ENCODE results near the gene LIMCH1. TPM values are rescaled to one million over a fixed set of nuclear protein-coding genes. Genes with fewer than 3 reads are reported as not detected.

The LIMCH1 gene
- total RNA-seq, 5 donors from 2014 or later (not counting 1 experiment from before 2014, with no cell fraction given) = 0.15 to 0.38 (median 0.30) TPM

DNA sequence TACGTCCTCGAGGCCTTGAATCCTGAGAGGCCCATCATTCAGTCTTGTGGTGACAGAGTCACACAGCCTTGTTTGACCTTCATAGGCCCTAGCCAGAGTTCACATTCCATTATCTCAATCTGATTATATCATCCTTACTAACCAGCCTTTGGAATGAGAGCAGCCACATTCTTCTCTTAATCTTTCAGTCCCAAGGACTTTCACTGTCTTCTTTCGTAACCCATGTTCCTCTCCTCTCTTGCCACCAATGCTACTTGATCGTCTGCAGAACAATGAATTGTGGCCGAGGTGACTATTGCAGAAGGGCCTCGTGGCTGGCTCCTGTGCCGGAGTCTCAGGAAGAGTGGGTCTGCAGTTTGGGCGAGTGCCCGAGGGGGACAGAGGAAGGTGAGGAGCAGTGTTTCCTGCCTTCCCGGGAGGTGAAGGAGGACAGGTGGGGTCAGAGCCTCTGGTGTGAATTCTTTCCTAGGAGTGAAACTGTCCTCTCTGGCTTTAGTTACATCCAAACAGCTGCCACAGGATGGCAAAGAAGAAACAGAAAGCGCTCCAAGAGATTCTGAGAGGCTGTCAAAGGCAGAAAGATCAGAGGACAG, 94.6 kb downstream of the LIMCH1 start:
- no peaks in the 10 kb centered on the region for H3K9me3 ChIP-seq
- no peak overlapping the region for H3K27ac ChIP-seq (ENCODE audit: low read length)
- WGBS (ENCODE audit: insufficient coverage) = 72% methylated on average over 9 of the region's 11 CpGs
- Mint-ChIP-seq H3K27me3 (peaks cover under 1 to 6% of the 10 kb centered on the region in 2 donors), H3K27ac (no peak overlapping the region), H3K36me3 (no peaks in the 10 kb centered on the region), H3K9me3 (no peaks in the 10 kb centered on the region), H3K4me1 (no peaks in the 10 kb centered on the region), H3K4me3 (no peak overlapping the region)
- H3K36me3 ChIP-seq (ENCODE audit: control insufficient read depth in 2 of 2, extremely low read depth in 1 of 2, insufficient read depth in 1 of 2, low read length in 1 of 2) = no peaks in the 10 kb centered on the region
- ATAC-seq (replicated peaks in 1 of 4) (no peak), DNase-seq (no peak)
- no peaks in the 10 kb centered on the region for H3K27me3 ChIP-seq (replicated peaks in 1 of 2; ENCODE audit: control insufficient read depth in 2 of 2, extremely low read depth in 1 of 2, insufficient read depth in 2 of 2, low read length in 1 of 2)
- ChIA-PET CTCF (no interaction called here), POLR2A (no interaction called here)
- H3K4me3 ChIP-seq (ENCODE audit: control insufficient read depth in 1 of 2, extremely low read depth in 1 of 2, low read length in 1 of 2) = no peak overlapping the region
- no peaks in the 10 kb centered on the region for H3K4me1 ChIP-seq (ENCODE audit: control insufficient read depth in 1 of 2, extremely low read depth in 1 of 2, insufficient read depth in 2 of 2, low read length in 2 of 2)

DNA sequence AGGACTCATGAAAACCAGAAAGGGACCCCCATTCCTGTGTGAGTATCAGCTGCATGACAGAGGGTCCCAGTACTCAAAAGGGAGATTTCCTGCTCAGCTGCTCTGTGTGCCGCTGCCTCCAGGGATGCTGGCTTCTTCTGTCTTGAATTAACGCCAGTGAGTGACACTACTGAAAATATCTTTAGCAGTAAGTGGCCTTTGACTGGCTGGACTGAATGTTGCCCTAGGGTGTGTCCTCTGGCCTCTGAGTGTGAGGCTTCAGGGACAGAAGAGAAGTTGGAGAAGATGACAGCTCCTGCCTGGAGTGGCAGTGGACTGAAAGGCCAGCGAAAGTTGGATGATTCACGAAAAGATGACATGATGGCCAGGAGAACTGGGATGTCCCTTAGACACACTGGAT, 95.4 kb downstream of the LIMCH1 start:
- H3K36me3 Mint-ChIP-seq = no peaks in the 10 kb centered on the region

DNA sequence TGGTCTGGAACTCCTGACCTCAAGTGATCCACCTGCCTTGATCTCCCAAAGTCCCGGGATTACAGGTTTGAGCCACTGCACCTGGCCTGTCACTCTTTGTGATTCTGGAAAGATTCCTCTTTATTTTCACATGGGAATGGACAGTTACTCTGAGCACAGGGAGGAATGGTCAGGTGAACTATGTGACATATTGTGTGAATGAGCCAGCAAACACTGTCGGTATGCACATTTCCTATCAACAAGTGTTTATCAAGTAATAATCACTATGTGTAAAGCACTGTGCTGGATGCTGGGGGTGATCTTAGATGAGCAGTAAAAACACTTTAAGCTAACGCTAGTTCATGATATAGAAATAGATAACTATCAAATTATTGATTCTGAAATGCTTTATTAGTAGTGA, 97.5 kb downstream of the LIMCH1 start:
- no CpG with 5 or more reads among the region's 3 CpGs for WGBS (ENCODE audit: insufficient coverage)

More for the DNA sequence above, 95.4 kb downstream of the LIMCH1 start:
- no peaks in the 10 kb centered on the region for H3K9me3 Mint-ChIP-seq
- DNase-seq (no peak), ATAC-seq (replicated peaks in 1 of 4) (no peak)
- H3K27me3 Mint-ChIP-seq = peaks cover 5 to 6% of the 10 kb centered on the region in 2 donors
- Histone ChIP-seq H3K36me3 (ENCODE audit: control insufficient read depth in 2 of 2, extremely low read depth in 1 of 2, insufficient read depth in 1 of 2, low read length in 1 of 2) (no peaks in the 10 kb centered on the region), H3K9me3 (no peaks in the 10 kb centered on the region), H3K4me1 (ENCODE audit: control insufficient read depth in 1 of 2, extremely low read depth in 1 of 2, insufficient read depth in 2 of 2, low read length in 2 of 2) (no peaks in the 10 kb centered on the region), H3K27me3 (replicated peaks in 1 of 2; ENCODE audit: control insufficient read depth in 2 of 2, extremely low read depth in 1 of 2, insufficient read depth in 2 of 2, low read length in 1 of 2) (no peaks in the 10 kb centered on the region), H3K27ac (ENCODE audit: low read length) (no peak overlapping the region), H3K4me3 (ENCODE audit: control insufficient read depth in 1 of 2, extremely low read depth in 1 of 2, low read length in 1 of 2) (no peak overlapping the region)
- 95% methylated on average over 2 of the region's 4 CpGs for WGBS (ENCODE audit: insufficient coverage)
- ChIA-PET POLR2A (no interaction called here), CTCF (no interaction called here)
- H3K4me1 Mint-ChIP-seq = no peaks in the 10 kb centered on the region
- no peak overlapping the region for H3K27ac Mint-ChIP-seq
- no peak overlapping the region for H3K4me3 Mint-ChIP-seq

DNA sequence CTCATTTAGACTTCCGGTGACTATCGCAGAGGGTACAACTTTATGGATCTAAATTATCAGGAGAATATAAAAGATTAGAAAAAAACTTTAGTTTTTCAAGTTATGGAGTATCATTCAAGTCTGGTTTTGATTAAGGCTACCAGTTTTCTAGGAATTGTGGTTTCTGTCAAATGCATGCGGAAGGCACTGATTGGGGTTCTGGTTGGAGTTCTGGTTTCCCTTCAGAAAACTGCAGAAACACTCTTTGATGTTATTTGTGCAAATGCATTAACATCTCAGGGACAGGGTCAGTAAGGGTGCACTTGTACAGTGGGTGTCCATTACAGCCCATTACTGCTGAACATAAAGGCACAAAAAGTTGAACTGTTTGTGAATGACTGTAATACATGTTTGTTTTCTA, 100.2 kb downstream of the LIMCH1 start:
- no peaks in the 10 kb centered on the region for H3K4me1 ChIP-seq (ENCODE audit: control insufficient read depth in 1 of 2, extremely low read depth in 1 of 2, insufficient read depth in 2 of 2, low read length in 2 of 2)
- Mint-ChIP-seq H3K4me1 (no peaks in the 10 kb centered on the region), H3K4me3 (no peak overlapping the region), H3K9me3 (no peaks in the 10 kb centered on the region), H3K27me3 (peaks cover 10 to 12% of the 10 kb centered on the region in 2 donors), H3K36me3 (no peaks in the 10 kb centered on the region), H3K27ac (no peak overlapping the region)
- H3K36me3 ChIP-seq (ENCODE audit: control insufficient read depth in 2 of 2, extremely low read depth in 1 of 2, insufficient read depth in 1 of 2, low read length in 1 of 2) = no peaks in the 10 kb centered on the region
- H3K27ac ChIP-seq (ENCODE audit: low read length) = no peak overlapping the region
- 93% methylated on average over 2 of the region's 3 CpGs for WGBS (ENCODE audit: insufficient coverage)
- peaks cover 3 to 5% of the 10 kb centered on the region in 2 experiments for H3K27me3 ChIP-seq (replicated peaks in 1 of 2; ENCODE audit: control insufficient read depth in 2 of 2, extremely low read depth in 1 of 2, insufficient read depth in 2 of 2, low read length in 1 of 2)
- ATAC-seq (replicated peaks in 1 of 4) (no peak), DNase-seq (no peak)
- CTCF ChIA-PET = no interaction called here
- no peaks in the 10 kb centered on the region for H3K9me3 ChIP-seq
- no peak overlapping the region for H3K4me3 ChIP-seq (ENCODE audit: control insufficient read depth in 1 of 2, extremely low read depth in 1 of 2, low read length in 1 of 2)
- POLR2A ChIA-PET = no interaction called here

More for the DNA sequence above, 97.5 kb downstream of the LIMCH1 start:
- H3K4me3 ChIP-seq (ENCODE audit: control insufficient read depth in 1 of 2, extremely low read depth in 1 of 2, low read length in 1 of 2) = no peak overlapping the region
- Mint-ChIP-seq H3K4me3 (no peak overlapping the region), H3K27me3 (peaks cover 6 to 10% of the 10 kb centered on the region in 2 donors), H3K4me1 (no peaks in the 10 kb centered on the region), H3K27ac (no peak overlapping the region), H3K36me3 (no peaks in the 10 kb centered on the region), H3K9me3 (no peaks in the 10 kb centered on the region)
- no peaks in the 10 kb centered on the region for H3K36me3 ChIP-seq (ENCODE audit: control insufficient read depth in 2 of 2, extremely low read depth in 1 of 2, insufficient read depth in 1 of 2, low read length in 1 of 2)
- H3K4me1 ChIP-seq (ENCODE audit: control insufficient read depth in 1 of 2, extremely low read depth in 1 of 2, insufficient read depth in 2 of 2, low read length in 2 of 2) = no peaks in the 10 kb centered on the region
- H3K27me3 ChIP-seq (replicated peaks in 1 of 2; ENCODE audit: control insufficient read depth in 2 of 2, extremely low read depth in 1 of 2, insufficient read depth in 2 of 2, low read length in 1 of 2) = peaks cover 0 to 2% of the 10 kb centered on the region in 2 experiments
- CTCF ChIA-PET = no interaction called here
- POLR2A ChIA-PET = no interaction called here
- no peaks in the 10 kb centered on the region for H3K9me3 ChIP-seq
- H3K27ac ChIP-seq (ENCODE audit: low read length) = no peak overlapping the region
- DNase-seq (no peak), ATAC-seq (replicated peaks in 1 of 4) (no peak)

DNA sequence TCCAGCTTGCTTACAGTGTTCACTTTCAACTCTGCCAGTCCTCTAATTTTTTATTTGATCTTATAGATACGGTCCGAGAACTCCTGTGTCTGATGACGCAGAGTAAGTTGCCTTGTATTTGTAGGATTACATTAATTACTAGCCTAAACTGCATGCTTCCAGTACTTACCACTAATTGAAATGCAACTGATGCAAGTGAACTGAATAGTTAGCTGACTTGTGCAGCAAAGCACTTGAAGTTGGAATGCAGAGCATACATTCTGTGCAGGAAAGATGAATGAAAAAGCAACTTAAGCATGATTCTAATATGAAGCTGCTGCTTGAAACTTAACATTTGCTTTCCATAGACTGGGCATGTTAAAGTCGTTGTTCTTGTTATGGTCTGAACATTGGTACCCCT, 100.9 kb downstream of the LIMCH1 start:
- H3K36me3 ChIP-seq (ENCODE audit: control insufficient read depth in 2 of 2, extremely low read depth in 1 of 2, insufficient read depth in 1 of 2, low read length in 1 of 2) = no peaks in the 10 kb centered on the region
- WGBS (ENCODE audit: insufficient coverage) = no CpG with 5 or more reads among the region's 4 CpGs
- no peaks in the 10 kb centered on the region for H3K9me3 Mint-ChIP-seq
- H3K9me3 ChIP-seq = no peaks in the 10 kb centered on the region
- H3K4me1 ChIP-seq (ENCODE audit: control insufficient read depth in 1 of 2, extremely low read depth in 1 of 2, insufficient read depth in 2 of 2, low read length in 2 of 2) = no peaks in the 10 kb centered on the region
- H3K27me3 ChIP-seq (replicated peaks in 1 of 2; ENCODE audit: control insufficient read depth in 2 of 2, extremely low read depth in 1 of 2, insufficient read depth in 2 of 2, low read length in 1 of 2) = peaks cover 3 to 5% of the 10 kb centered on the region in 2 experiments
- H3K27ac Mint-ChIP-seq = no peak overlapping the region
- no peak overlapping the region for H3K27ac ChIP-seq (ENCODE audit: low read length)
- no peaks in the 10 kb centered on the region for H3K4me1 Mint-ChIP-seq
- peaks cover 10 to 13% of the 10 kb centered on the region in 2 donors for H3K27me3 Mint-ChIP-seq
- no peak overlapping the region for H3K4me3 Mint-ChIP-seq
- no peaks in the 10 kb centered on the region for H3K36me3 Mint-ChIP-seq
- POLR2A ChIA-PET = no interaction called here
- no peak for DNase-seq
- CTCF ChIA-PET = no interaction called here
- H3K4me3 ChIP-seq (ENCODE audit: control insufficient read depth in 1 of 2, extremely low read depth in 1 of 2, low read length in 1 of 2) = no peak overlapping the region
- no peak for ATAC-seq (replicated peaks in 1 of 4)

DNA sequence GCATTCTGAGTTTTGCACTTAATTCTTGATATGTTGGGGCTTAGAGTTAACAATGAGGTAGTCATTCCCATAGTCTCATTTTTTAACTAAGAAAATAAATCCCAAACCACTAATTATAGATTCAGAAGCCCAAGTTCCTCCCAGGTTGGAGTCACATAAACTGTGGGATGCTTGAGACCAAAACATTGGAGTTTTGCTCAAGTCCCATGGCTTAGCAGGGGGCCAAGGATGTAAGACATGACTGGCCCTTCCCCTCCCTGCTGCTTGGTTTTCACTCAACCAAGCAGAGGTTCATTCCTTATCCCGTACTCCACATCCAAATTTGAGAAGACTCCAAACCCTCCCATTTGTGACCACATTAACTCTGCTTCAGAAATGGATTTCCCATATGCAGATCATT, 101.3 kb downstream of the LIMCH1 start:
- Histone ChIP-seq H3K36me3 (ENCODE audit: control insufficient read depth in 2 of 2, extremely low read depth in 1 of 2, insufficient read depth in 1 of 2, low read length in 1 of 2) (no peaks in the 10 kb centered on the region), H3K27me3 (replicated peaks in 1 of 2; ENCODE audit: control insufficient read depth in 2 of 2, extremely low read depth in 1 of 2, insufficient read depth in 2 of 2, low read length in 1 of 2) (peaks cover 5 to 6% of the 10 kb centered on the region in 2 experiments), H3K9me3 (no peaks in the 10 kb centered on the region), H3K27ac (ENCODE audit: low read length) (no peak overlapping the region), H3K4me1 (ENCODE audit: control insufficient read depth in 1 of 2, extremely low read depth in 1 of 2, insufficient read depth in 2 of 2, low read length in 2 of 2) (no peaks in the 10 kb centered on the region), H3K4me3 (ENCODE audit: control insufficient read depth in 1 of 2, extremely low read depth in 1 of 2, low read length in 1 of 2) (no peak overlapping the region)
- WGBS (ENCODE audit: insufficient coverage) = no CpG with 5 or more reads among the region's 1 CpG
- Mint-ChIP-seq H3K4me1 (no peaks in the 10 kb centered on the region), H3K27me3 (peaks cover 10 to 15% of the 10 kb centered on the region in 2 donors), H3K36me3 (no peaks in the 10 kb centered on the region), H3K27ac (no peak overlapping the region), H3K9me3 (no peaks in the 10 kb centered on the region), H3K4me3 (no peak overlapping the region)
- ChIA-PET CTCF (no interaction called here), POLR2A (no interaction called here)
- ATAC-seq (replicated peaks in 1 of 4) (no peak), DNase-seq (no peak)

DNA sequence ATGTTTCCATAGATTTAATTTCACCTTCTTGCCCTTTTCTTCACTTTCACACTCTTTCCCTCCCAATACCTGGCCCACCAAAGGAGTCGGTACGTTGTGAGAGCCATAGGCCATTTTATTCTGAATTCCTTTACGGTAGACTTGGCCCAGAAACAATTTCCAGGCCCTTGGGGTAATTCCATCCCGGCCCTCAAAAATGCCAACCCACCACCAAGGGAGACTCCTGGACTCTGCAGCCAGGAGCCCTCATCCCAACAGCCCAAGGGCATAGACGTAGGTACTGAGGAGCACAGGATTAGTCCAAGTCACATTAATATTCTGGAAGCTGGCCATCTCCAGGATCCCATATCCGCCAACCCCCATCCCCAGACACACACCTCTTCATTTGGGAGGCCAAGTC, 102.9 kb downstream of the LIMCH1 start:
- DNase-seq (no peak), ATAC-seq (replicated peaks in 1 of 4) (no peak)
- WGBS (ENCODE audit: insufficient coverage) = 96% methylated on average over 3 of the region's 6 CpGs
- no peak overlapping the region for H3K27ac Mint-ChIP-seq
- no peaks in the 10 kb centered on the region for H3K4me1 Mint-ChIP-seq
- Histone ChIP-seq H3K36me3 (ENCODE audit: control insufficient read depth in 2 of 2, extremely low read depth in 1 of 2, insufficient read depth in 1 of 2, low read length in 1 of 2) (no peaks in the 10 kb centered on the region), H3K4me1 (ENCODE audit: control insufficient read depth in 1 of 2, extremely low read depth in 1 of 2, insufficient read depth in 2 of 2, low read length in 2 of 2) (no peaks in the 10 kb centered on the region), H3K4me3 (ENCODE audit: control insufficient read depth in 1 of 2, extremely low read depth in 1 of 2, low read length in 1 of 2) (no peak overlapping the region), H3K27me3 (replicated peaks in 1 of 2; ENCODE audit: control insufficient read depth in 2 of 2, extremely low read depth in 1 of 2, insufficient read depth in 2 of 2, low read length in 1 of 2) (peaks cover 5 to 14% of the 10 kb centered on the region in 2 experiments), H3K27ac (ENCODE audit: low read length) (no peak overlapping the region), H3K9me3 (no peaks in the 10 kb centered on the region)
- peaks cover 24 to 27% of the 10 kb centered on the region in 2 donors for H3K27me3 Mint-ChIP-seq
- H3K9me3 Mint-ChIP-seq = no peaks in the 10 kb centered on the region
- H3K36me3 Mint-ChIP-seq = no peaks in the 10 kb centered on the region
- ChIA-PET POLR2A (no interaction called here), CTCF (no interaction called here)
- no peak overlapping the region for H3K4me3 Mint-ChIP-seq
